Smooth muscle cell of the brain vasculature (primary cell): ENCODE data around the gene HMGN4.
"Not testable (repeated sequence)": the region's sequence is repeated elsewhere in the genome, so short reads cannot be mapped to it uniquely, and the experiment has no call there.

Source experiments
- DNase-seq: peaks from one replicate; pipeline ENCODE4 v3.0.0-alpha.2; 2012; ENCODE audit warnings: low read depth, low spot score

Gene HMGN4

GRCh38 chr6:26537846-26538571, at the start of gene HMGN4:
TSS of gene HMGN4 (plus strand) at chr6:26538366. CDS start at chr6:26545207, 6,841 bp downstream.
- DNase-seq, result peak; percentile 82

GRCh38 chr6:26489996-26490964, 47.9 kb upstream of the HMGN4 start:
- DNase-seq, result no peak

- DNase-seq, result no peak
Measured at GRCh38 chr6:26491604-26492003, 46.6 kb upstream of the HMGN4 start.

GRCh38 chr6:26493258-26493657, 44.9 kb upstream of the HMGN4 start:
- no peak for DNase-seq

GRCh38 chr6:26494117-26494516, 44.0 kb upstream of the HMGN4 start:
- no peak for DNase-seq

DNA sequence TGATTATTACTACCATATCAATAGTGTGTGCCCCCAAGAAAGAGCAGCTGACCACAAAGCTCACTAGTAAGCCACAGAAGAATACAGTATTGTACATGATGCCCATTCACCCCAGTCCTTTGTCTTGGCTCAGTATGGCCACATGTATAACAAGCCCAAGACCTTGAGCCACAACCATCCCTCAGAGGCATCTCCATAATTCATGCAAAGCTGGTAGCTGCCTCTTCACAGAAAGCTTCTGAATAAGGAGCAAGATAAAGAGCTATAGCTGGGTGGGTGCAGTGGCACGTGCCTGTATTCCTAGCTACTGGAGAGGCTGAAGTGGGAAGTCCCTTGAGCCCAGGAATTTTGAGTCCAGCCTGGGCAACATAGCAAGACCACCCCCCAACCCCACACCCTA, 42.9 kb upstream of the HMGN4 start:
- no peak for DNase-seq

- DNase-seq, result no peak
Measured at GRCh38 chr6:26497610-26498009, 40.6 kb upstream of the HMGN4 start.

GRCh38 chr6:26500102-26500501, 38.1 kb upstream of the HMGN4 start, which contains the start of gene BTN1A1:
TSS of gene BTN1A1 (plus strand) at chr6:26500303. CDS start at chr6:26501287, 984 bp downstream.
- no peak for DNase-seq

GRCh38 chr6:26501482-26501986, 36.6 kb upstream of the HMGN4 start:
- DNase-seq, result no peak

- no peak for DNase-seq
Measured at GRCh38 chr6:26502165-26502564, 36.0 kb upstream of the HMGN4 start.

DNA sequence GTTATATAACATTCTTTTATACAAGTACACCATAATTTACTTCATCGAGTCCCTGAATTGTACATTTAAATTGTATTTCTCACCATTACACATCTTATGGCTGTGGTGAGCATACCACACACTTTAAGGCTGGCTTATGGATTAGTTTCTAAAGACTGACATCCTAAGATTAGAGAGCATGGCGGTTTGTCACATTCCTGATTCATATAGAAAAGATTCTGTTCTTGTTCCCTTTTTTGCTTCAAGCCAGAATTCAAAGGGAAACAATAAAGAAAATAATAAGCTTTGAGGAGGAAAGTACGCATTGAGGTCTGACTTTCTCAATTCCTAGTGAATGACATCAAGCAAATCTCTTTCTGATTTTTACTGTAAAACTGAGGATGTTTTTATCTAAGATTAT, 35.5 kb upstream of the HMGN4 start:
- DNase-seq, result no peak

DNA sequence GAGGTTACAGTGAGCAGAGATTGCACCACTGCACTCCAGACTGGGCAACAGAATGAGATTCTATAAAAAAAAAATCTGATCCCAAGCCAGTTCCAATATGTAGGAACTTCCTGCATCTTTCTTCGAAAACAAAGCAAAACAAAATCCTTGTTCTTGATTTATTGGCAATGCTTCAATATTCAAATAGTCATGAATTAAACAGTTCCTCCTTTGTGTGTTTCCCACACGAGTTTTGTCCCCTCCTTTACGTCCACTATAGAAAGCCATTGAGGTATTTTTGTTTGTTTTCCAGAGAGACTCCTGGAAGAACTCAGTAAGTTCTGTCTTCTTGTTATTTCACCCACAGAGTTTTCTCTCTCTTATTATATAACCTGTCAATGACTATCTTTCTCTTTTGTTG, 30.5 kb upstream of the HMGN4 start:
- DNase-seq, result no peak

DNA sequence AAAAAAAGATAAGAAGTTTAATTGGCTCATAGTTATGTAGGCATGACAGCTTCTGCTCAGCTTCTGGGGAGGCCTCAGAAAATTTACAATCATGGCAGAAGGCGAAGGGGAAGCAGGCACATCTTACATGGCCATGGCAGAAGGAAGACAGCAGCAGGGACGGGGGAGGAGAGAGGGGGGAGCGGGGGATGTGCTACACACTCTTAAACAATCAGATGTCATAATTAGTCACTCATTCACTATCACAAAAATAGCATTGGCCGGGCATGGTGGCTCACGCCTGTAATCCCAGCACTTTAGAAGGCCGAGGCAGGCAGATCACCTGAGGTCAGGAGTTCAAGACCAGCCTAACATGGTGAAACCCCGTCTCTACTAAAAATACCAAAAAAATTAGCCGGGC, 27.1 kb upstream of the HMGN4 start:
- DNase-seq, result not testable (repeated sequence)

DNA sequence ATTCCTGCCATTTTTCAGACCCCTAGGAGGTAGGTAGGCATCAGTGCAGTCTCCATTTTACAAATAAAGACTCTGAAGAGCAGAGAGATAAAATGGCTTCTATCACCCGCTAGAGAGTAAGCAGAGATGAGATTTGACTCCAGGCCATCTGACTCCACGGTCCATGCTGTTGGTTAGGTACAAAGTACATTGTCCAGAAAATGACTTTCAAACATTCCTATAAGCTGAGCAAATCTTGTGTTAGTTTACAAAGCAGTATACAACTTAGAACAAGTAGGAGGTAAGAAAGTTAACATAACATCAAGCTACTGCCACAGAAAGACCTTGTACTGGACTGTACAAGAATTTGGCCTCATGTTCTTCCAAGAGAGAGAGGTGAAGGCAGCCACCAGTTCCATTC, 23.2 kb upstream of the HMGN4 start:
- no peak for DNase-seq

DNA sequence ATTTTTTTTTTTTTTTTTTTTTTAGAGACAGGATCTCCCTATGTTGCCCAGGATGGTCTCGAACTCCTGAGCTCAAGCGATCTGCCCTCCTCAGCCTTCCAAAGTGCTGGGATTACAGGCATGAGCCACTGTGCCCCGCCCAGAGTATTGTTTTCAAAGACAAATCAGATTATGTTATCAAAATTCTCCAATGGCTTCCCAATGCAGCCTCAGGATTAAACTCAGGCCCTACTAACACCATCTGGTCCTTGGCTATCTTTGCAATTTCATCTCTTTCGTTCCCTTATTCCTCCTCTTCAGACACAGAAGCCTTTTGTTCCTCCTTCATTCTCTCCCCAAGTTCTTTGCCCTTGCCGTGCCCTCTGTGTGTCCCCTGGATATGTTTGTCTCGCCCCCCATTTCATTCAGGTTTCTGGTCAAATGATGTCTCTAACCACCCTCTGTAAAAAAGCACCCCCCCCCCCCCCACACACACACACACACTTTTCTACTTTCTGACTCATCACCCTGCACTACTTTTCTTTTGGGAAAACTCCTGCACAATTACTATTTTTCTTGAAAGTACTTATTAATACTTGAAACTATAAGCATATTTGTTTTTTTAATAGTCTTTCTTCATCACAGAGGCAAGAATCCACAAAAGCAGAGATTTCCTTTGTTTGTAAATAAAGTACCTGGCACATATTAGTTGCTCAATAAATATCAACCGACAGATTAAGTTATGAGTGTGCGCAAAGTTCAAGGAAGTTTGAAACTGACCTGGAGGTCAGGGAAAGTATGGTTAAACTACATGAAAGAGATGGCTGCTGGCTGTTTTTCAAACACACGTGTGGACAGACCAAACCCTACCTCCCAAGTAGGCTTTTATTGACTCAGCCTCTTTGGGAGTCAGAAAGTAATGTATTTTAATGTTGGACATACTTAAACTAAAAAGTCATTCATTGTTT, 21.4 kb upstream of the HMGN4 start:
- no peak for DNase-seq

- no peak for DNase-seq
Measured at GRCh38 chr6:26519359-26519758, 18.8 kb upstream of the HMGN4 start.

DNA sequence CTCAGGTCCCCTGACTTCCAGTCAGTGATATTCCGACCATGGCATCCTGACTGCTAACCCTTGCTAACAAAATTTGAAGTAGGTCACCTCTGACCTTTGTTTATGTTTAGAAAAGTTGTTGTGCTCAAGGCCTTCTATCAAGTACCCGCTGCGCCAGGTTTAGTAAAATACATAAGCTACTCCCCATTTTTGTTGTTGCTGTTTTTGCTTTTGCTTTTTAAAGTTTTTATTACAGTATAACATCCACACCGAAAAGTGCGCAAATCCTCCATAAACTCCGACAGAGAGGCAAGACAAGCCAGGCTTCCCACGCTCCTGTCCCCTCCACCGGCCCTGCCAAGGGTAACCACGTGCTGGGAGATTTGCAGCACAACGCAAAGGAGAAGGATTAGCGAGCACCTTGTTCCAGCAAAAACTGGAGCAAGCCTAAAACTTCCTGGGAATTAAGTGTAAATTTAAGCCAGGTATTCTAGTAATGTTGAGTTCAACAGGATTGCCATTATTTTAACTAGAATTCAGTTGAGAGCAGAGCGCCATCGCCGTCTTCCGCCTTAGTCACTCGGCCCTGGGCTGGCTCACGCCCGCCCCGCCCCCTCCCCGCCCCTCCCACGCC, 17.8 kb upstream of the HMGN4 start:
- DNase-seq, result no peak

DNA sequence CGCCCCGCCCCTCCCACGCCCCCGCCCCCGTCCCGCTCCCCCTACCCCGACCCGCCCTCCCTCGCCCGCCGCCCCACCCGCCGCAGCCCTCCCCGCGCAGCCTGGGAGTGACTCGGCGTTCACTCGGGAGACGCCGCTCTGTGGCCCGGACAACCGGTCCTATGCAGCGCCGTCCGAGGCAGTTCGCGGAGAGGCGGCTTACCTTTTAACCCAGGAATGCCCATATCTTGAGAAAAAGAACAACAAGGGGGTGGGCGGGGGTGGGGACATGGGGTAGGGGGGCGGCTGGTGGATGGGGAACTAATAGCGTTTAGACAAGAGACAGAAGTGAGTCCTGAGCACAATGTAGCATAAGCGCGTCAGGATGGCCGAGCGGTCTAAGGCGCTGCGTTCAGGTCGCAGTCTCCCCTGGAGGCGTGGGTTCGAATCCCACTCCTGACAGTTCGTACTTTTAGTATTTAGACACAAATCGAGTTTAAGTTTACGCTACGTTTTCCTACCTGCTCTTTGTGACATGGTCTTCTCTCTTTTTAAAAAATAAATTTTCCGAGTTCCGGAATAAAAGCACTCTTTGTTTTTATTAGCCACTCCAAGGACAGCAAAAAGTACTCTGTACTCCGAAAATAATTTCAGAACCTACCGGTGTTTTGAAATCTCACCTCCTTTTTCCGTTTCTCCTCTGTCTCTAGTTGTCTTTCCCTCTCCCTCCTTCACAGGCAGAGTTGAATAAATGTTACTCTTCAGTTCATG, 17.1 kb upstream of the HMGN4 start:
- peak; percentile 59 for DNase-seq

GRCh38 chr6:26521600-26522391, 16.4 kb upstream of the HMGN4 start:
- DNase-seq, result peak; percentile 40
